Measurements from ENCODE around the gene XRCC3. TPM values are rescaled to one million over a fixed set of nuclear protein-coding genes. Genes with fewer than 3 reads are reported as not detected.

The XRCC3 gene
- total and polyA plus RNA-seq, 2 donors (not counting 3 experiments of a cell fraction or from before 2014, with no cell fraction given) = 13.6 to 27.2 TPM

DNA sequence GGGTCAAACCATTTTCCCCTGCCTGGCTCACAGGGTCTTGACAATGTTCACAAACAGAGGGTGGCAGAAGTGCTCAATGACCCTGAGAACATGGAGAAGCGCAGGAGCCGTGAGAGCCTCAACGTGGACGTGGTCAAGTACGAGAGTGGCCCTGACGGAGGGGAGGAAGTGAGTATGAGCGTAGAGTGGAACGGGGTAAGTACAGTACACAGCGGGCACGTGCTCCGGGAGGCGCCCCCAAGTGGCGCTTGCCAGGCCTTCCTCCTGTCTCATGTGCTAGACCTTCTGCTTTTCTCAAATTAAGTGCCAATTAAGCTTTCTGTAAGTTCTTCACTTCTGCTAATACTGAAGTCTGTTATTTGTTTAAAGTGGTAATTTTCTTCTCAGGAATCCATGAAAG, 35.9 kb downstream of the XRCC3 start:
- Histone ChIP-seq H3K4me2 (ENCODE audit: insufficient read depth, low read length) (no peak overlapping the region), H3K27ac (ENCODE audit: insufficient read depth, low read depth, low read length) (no peak overlapping the region), H4K20me1 (replicated peaks; ENCODE audit: control insufficient read depth, extremely low read depth, insufficient read depth, low read length) (no peaks in the 10 kb centered on the region), H3K9me3 (replicated peaks; ENCODE audit: control insufficient read depth, insufficient read depth, low read length) (no peaks in the 10 kb centered on the region), H3K27me3 (ENCODE audit: control insufficient read depth in 2 of 2, insufficient read depth in 2 of 2, low read length in 2 of 2) (no peaks in the 10 kb centered on the region), H3K36me3 (ENCODE audit: control insufficient read depth in 2 of 2, extremely low read depth in 1 of 2, insufficient read depth in 2 of 2, low read length in 2 of 2) (peaks cover 27 to 47% of the 10 kb centered on the region in 2 experiments), H2AFZ (ENCODE audit: low read depth, low read length) (no peak overlapping the region), H3K4me3 (replicated peaks in 1 of 3; ENCODE audit: insufficient read depth in 1 of 3, low read depth in 1 of 3, low read length in 3 of 3) (no peak overlapping the region), H3K9ac (replicated peaks; ENCODE audit: extremely low read depth, insufficient read depth, low read length) (no peak overlapping the region), H3K9me1 (replicated peaks; ENCODE audit: control insufficient read depth, extremely low read depth, insufficient read depth, low read length) (no peaks in the 10 kb centered on the region), H3K79me2 (ENCODE audit: control insufficient read depth, insufficient read depth, low read length) (peaks cover 4% of the 10 kb centered on the region), H3K4me1 (ENCODE audit: control insufficient read depth, extremely low read depth, insufficient read depth, low read length) (no peaks in the 10 kb centered on the region)
- peak; percentile 79 for FAIRE-seq
- peak; percentile 66 for DNase-seq (ENCODE audit: low read depth, low spot score)
- no TSS peak for BruUV-seq (replicated peaks)
- TF ChIP-seq, protein P1, sequence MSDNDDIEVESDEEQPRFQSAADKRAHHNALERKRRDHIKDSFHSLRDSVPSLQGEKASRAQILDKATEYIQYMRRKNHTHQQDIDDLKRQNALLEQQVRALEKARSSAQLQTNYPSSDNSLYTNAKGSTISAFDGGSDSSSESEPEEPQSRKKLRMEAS (IDR thresholded peaks at IDR 0.05; ENCODE audit: insufficient read depth, insufficient read length) = peak; percentile 87
- TF ChIP-seq EZH2 (IDR thresholded peaks at IDR 0.05; ENCODE audit: borderline replicate concordance, low read depth, low read length, severe bottlenecking) = no peak
- TF ChIP-seq, protein P2, sequence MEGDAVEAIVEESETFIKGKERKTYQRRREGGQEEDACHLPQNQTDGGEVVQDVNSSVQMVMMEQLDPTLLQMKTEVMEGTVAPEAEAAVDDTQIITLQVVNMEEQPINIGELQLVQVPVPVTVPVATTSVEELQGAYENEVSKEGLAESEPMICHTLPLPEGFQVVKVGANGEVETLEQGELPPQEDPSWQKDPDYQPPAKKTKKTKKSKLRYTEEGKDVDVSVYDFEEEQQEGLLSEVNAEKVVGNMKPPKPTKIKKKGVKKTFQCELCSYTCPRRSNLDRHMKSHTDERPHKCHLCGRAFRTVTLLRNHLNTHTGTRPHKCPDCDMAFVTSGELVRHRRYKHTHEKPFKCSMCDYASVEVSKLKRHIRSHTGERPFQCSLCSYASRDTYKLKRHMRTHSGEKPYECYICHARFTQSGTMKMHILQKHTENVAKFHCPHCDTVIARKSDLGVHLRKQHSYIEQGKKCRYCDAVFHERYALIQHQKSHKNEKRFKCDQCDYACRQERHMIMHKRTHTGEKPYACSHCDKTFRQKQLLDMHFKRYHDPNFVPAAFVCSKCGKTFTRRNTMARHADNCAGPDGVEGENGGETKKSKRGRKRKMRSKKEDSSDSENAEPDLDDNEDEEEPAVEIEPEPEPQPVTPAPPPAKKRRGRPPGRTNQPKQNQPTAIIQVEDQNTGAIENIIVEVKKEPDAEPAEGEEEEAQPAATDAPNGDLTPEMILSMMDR (IDR thresholded peaks at IDR 0.05; ENCODE audit: extremely low read depth in 1 of 2, insufficient read depth in 1 of 2, low read depth in 1 of 2, low read length in 2 of 2) = peak; percentile 62 to 83
- TF ChIP-seq JUN (IDR thresholded peaks at IDR 0.05; ENCODE audit: borderline replicate concordance, insufficient read depth, insufficient read length, low read depth) = no peak
- TF ChIP-seq FOS (IDR thresholded peaks at IDR 0.05; ENCODE audit: borderline replicate concordance, insufficient read depth, low read length) = no peak
- TF ChIP-seq MYC (IDR thresholded peaks at IDR 0.05; ENCODE audit: low read depth, low read length) = peak; percentile 97
- TF ChIP-seq POLR2AphosphoS5 (IDR thresholded peaks at IDR 0.05; ENCODE audit: insufficient read depth, low read depth, low read length) = no peak
- TF ChIP-seq POLR2A (IDR thresholded peaks at IDR 0.05; ENCODE audit: low read depth, low read length) = no peak
- CTCF ChIA-PET = interaction anchor here (0.5 to 2.0 kb wide), 15 partner anchors 10 to 110 kb away, joined by 3 to 17 read pairs (median 4); partner anchors contain the start of genes XRCC3 and ZFYVE21
- intact Hi-C loops (cut with micrococcal nuclease) = loop anchor here (1.0 kb wide), 1 partner anchor 107 kb away; no protein-coding TSS in a partner anchor
- dilution Hi-C loops (cut with MboI; ENCODE audit: extremely low pct_ligation_motif_present, low sequenced_read_pairs) = no loop called here
- POLR2A ChIA-PET = no interaction called here

Measured in endothelial cell of umbilical vein (primary cell).